Amniotic epithelial cell (primary cell): ENCODE data around the gene GABARAPL1.

ENCODE experiments used
- DNase-seq: peaks from one replicate; pipeline ENCODE4 v3.0.0-alpha.2; 2010; ENCODE audit warnings: low read depth

Gene GABARAPL1

GRCh38 chr12:10234562-10234961 lies 21.9 kb downstream of the GABARAPL1 start:
- DNase-seq: no peak

GRCh38 chr12:10235761-10236631 lies 23.3 kb downstream of the GABARAPL1 start:
- peak; percentile 47 for DNase-seq

GRCh38 chr12:10236720-10237119 lies 24.0 kb downstream of the GABARAPL1 start:
- no peak for DNase-seq

GRCh38 chr12:10238526-10238925 lies 25.8 kb downstream of the GABARAPL1 start:
- DNase-seq: peak; percentile 38

GRCh38 chr12:10241290-10241689 lies 28.6 kb downstream of the GABARAPL1 start:
- peak; percentile 43 for DNase-seq

- peak; percentile 52 for DNase-seq
These were observed 29.1 kb downstream of the GABARAPL1 start for GRCh38 chr12:10241727-10242126.

GRCh38 chr12:10242539-10242938 lies 29.9 kb downstream of the GABARAPL1 start:
- DNase-seq: peak; percentile 62

- DNase-seq: no peak
These were observed 31.3 kb downstream of the GABARAPL1 start for GRCh38 chr12:10243818-10244520.

- DNase-seq: no peak
These were observed 34.9 kb downstream of the GABARAPL1 start for GRCh38 chr12:10247436-10248058.

GRCh38 chr12:10249690-10250455 lies 37.2 kb downstream of the GABARAPL1 start:
- DNase-seq: no peak

GRCh38 chr12:10251669-10252068 lies 39.0 kb downstream of the GABARAPL1 start:
- no peak for DNase-seq

- DNase-seq: no peak
These were observed 39.5 kb downstream of the GABARAPL1 start for GRCh38 chr12:10252201-10252600.

GRCh38 chr12:10256064-10256463 lies 43.4 kb downstream of the GABARAPL1 start:
- DNase-seq: no peak

GRCh38 chr12:10260927-10261326 lies 48.2 kb downstream of the GABARAPL1 start:
- no peak for DNase-seq

- no peak for DNase-seq
These were observed 55.4 kb downstream of the GABARAPL1 start for GRCh38 chr12:10268037-10268436.

- peak; percentile 9 for DNase-seq
These were observed 59.8 kb downstream of the GABARAPL1 start for GRCh38 chr12:10272467-10272866.
